Mononuclear cell (primary cell): Measurements from ENCODE around the gene CTNNA1. TPM values are rescaled to one million over a fixed set of nuclear protein-coding genes. Genes with fewer than 3 reads are reported as not detected.
"Not testable (repeated sequence)": the region's sequence is repeated elsewhere in the genome, so short reads cannot be mapped to it uniquely, and the experiment has no call there.

Experiments
- H3K27me3 ChIP-seq: 2 replicates; pipeline ENCODE4 v1.6.0; 2011; ENCODE audit warnings: low read length, control low read depth; ENCODE audit not compliant: insufficient read depth
- H3K4me1 ChIP-seq: 2 replicates; pipeline ENCODE4 v1.5.1; 2011; ENCODE audit warnings: mild to moderate bottlenecking, low read length, control low read depth; ENCODE audit not compliant: insufficient read depth
- H3K4me3 ChIP-seq: 2 replicates; pipeline ENCODE4 v1.5.1; 2011; ENCODE audit warnings: mild to moderate bottlenecking, low read length, moderate library complexity
- H3K9me3 ChIP-seq: 2 replicates; pipeline ENCODE4 v1.5.1; 2011; ENCODE audit warnings: low read depth, mild to moderate bottlenecking, control low read depth, low read length
- total RNA-seq: library from RNA; depleted of rRNA; stranded (reverse); fragments of >200 nt; gene quantifications from one replicate; pipeline ENCODE4 v1.2.3, GENCODE V29; 2012

Gene CTNNA1
- total RNA-seq, 1 donor = 67.2 TPM

DNA sequence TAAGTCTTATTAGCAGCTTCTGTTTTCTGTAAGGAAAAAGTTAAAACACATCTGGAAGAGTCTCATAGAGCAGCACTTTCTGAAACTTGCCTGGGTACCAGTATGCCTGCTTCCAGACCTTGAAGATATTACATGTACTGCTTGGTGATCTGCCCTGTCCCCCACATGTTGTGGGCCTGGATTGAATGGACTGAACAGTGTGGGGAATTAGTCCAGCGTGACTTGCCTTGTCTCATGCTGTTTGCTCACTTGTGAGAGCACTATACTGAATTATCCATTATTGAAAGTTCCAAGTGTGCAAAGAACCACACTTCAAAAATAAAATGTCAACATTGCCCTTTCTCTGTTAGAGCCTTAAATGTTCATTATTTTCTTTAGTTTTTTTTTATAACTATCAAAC, 8.9 kb downstream of the CTNNA1 start:
- Histone ChIP-seq H3K4me1 (peaks cover 3% of the 10 kb centered on the region), H3K4me3 (no peak overlapping the region), H3K27me3 (no peaks in the 10 kb centered on the region), H3K9me3 (no peaks in the 10 kb centered on the region)

DNA sequence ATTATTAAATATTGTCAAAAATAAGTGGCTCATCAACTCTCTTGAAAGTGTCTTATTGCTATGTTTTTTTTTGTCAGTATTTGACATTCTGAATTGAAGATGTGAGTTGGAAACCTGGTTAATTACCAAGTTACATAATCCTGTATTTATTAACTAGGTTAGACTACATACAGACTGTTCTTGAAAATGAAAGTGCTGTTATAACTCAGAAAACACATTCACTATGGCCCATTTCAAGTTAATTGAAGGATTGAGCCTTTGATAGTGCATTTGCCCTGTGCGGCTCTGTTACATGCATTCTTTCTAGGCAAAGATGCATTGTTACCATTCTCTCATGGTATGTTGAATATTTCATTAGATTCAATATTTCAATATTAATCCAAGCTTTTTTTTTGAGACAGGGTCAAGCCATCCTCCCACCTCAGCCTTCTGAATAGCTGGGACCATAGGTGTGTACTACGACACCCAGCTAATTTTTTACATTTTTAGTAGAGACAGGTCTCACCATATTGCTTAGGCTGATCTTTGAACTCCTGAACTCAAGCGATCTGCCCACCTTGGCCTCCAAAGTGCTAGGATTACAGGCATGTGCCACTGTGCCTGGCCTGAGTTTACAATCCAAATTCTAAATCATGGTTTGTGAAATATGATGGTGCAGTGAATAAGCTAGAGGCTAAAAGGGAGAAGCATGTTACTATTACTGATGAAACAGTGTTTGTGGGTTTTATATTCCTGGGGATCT, 10.0 kb downstream of the CTNNA1 start:
- no peak overlapping the region for H3K4me3 ChIP-seq
- peaks cover 3% of the 10 kb centered on the region for H3K4me1 ChIP-seq
- H3K27me3 ChIP-seq = no peaks in the 10 kb centered on the region

DNA sequence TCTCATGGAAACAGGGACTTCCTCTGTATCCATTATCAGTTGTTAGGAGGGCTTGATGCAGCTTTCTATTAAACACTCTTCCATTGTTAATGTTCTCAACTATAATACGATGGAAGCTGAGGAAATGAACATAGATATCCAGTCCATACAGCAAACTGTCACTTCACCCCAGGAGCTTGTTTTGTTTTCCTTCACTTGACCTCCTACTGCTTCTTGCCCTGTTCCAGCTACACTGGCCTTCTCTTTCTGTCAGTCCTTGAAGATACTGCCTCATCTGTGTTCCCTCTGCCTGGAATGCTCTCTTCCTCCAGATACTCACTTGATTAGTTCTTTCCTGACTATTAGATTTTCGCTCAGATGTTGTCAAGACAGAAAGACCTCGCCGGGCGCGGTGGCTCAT, 17.1 kb downstream of the CTNNA1 start:
- H3K27me3 ChIP-seq = no peaks in the 10 kb centered on the region
- H3K4me3 ChIP-seq = no peak overlapping the region
- no peaks in the 10 kb centered on the region for H3K4me1 ChIP-seq
- no peaks in the 10 kb centered on the region for H3K9me3 ChIP-seq

More for the DNA sequence above, 10.0 kb downstream of the CTNNA1 start:
- no peaks in the 10 kb centered on the region for H3K9me3 ChIP-seq

DNA sequence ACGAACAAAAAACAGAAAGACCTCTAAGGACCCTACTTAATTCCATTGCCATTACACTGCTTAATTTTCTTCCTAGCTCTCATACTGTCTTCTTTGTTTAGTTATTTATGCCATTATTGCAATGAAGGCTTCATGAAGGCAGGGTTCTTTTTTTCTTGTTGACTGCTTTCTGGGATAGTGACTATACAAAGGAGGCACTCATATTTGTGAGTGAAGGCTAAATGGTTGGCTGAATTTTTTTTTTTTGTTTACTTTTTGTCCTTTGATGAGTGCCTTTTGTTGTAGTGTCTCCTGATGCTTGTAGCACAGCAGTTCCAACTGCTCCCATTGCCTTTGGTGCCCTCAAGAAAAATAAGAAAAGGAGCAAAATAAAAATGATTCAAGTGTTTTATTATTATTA, 17.8 kb downstream of the CTNNA1 start:
- H3K4me1 ChIP-seq = no peaks in the 10 kb centered on the region
- H3K4me3 ChIP-seq = no peak overlapping the region
- no peaks in the 10 kb centered on the region for H3K27me3 ChIP-seq
- H3K9me3 ChIP-seq = no peaks in the 10 kb centered on the region

DNA sequence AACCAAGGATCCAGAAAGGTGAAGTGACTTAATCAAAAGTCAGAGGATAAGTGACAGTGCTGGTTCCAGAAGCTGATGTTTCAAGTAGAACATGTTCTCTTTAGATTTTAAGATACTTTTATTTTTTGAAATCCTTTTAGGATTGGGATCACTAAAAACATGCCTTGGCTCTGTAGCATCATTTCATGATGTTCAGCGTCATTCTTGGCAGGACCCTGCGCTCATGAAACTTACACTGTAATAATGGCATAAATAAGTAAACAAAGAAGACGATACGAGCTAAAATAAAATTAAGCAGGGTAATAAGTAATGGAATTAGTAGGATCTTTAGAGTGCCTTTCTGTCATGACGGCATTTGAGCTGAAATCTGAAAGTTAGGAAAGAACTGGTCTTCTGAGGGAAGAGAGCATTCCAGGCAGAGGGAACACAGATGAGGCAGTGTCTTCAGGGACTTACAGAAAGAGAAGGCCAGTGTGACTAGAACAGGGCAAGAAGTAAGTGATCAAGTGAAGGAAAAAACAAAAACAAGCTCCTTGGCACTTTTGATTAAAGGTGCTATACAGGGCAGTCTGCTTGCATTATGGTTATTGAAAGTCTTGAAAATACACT, 19.9 kb downstream of the CTNNA1 start:
- no peaks in the 10 kb centered on the region for H3K9me3 ChIP-seq
- no peaks in the 10 kb centered on the region for H3K4me1 ChIP-seq
- H3K27me3 ChIP-seq = no peaks in the 10 kb centered on the region
- no peak overlapping the region for H3K4me3 ChIP-seq

DNA sequence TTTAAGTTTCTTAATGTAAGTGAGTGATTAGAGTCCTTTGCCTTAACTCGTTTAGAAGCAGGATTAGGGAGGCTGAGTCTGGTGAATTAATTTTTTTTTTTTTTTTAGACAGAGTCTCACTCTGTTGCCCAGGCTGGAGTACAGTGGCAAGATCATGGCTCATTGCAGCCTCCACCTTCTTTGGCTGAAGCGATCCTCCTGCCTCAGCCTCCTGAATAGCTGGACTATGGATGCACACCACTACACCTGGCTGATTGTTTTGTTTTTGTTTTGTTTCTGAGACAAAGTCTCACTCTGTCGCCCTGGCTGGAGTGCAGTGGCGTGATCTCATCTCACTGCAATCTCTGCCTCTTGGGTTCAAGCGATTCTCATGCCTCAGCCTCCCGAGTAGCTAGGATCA, 20.4 kb downstream of the CTNNA1 start:
- not testable (repeated sequence) for H3K4me1 ChIP-seq, H3K9me3 ChIP-seq, H3K4me3 ChIP-seq, H3K27me3 ChIP-seq

DNA sequence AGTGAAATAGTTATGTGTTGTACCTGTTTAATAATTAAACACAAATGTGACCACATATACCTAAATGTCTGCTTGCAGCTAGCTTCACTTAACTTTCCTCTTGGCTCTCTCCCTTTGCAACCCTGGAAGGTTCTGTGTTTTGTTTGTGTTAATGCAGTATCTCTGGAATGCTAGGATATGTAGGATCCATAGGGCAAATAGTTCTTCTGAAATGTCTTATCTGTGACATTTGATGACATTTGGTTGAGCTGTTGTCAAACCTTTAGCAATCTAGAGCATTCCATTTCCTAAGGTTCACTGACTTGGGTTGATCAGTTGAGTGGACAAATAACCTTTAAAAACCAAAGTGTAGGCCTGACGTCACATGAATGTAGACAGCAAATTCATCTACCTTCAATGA, 21.8 kb downstream of the CTNNA1 start:
- no peak overlapping the region for H3K4me3 ChIP-seq
- H3K9me3 ChIP-seq = no peaks in the 10 kb centered on the region

DNA sequence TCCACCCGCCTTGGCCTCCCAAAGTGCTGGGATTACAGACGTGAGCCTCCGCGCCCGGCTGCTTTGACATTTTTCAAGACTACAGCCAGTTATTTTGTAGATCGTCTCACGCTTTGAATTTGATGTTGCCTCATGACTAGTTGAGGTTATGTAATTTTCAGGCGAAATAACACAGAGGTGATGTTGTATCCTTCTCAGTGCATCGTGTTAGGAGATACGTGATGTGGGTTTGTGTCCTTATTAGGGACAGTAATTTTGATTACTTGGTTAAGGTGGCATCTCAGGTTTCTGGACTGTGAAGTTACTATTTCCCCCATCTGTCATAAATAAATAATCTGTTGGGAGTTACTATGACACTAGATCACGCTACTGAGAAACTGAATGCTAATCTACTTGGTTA, 25.0 kb downstream of the CTNNA1 start:
- Histone ChIP-seq H3K4me1 (no peaks in the 10 kb centered on the region), H3K9me3 (no peaks in the 10 kb centered on the region), H3K4me3 (no peak overlapping the region), H3K27me3 (no peaks in the 10 kb centered on the region)

More for the DNA sequence above, 21.8 kb downstream of the CTNNA1 start:
- H3K4me1 ChIP-seq = no peaks in the 10 kb centered on the region
- H3K27me3 ChIP-seq = no peaks in the 10 kb centered on the region

DNA sequence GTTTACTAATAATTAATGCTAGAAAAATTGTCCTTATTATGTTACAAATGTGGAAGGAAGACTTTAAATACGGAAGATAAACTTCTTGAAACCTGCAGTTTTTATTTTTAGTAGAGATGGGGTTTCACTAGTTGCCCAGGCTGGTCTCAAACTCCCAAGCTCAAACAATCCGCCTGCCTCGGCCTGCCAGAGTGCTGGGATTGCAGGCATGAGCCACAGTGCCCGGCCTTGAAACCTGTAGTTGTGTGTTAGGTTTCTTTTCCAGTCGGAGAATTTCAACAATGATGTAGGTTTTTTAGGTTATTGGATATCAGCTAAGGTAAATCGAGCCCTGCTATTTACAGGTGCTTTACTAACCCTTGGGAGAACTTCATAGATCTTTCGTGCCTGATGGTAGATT, 30.8 kb downstream of the CTNNA1 start:
- Histone ChIP-seq H3K9me3 (no peaks in the 10 kb centered on the region), H3K27me3 (no peaks in the 10 kb centered on the region), H3K4me1 (no peaks in the 10 kb centered on the region), H3K4me3 (no peak overlapping the region)

DNA sequence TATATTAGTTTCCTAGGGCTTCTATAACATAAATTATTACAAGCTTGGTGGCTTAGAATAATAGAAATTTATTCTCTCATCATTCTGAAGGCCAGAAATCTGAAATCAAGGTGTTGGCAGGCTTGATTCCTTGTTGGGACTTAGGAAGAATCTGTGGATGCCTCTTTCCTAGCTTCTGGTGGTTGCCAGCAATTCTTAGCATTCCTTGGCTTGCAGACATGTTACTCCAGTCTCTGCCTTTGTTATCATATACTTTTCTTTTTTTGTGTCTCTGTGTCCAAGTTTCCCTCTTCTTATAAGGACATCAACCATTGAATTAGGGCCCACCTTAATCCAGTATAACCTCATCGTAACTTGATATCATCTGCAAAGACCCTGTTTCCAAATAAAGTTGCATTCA, 31.4 kb downstream of the CTNNA1 start:
- Histone ChIP-seq H3K27me3 (no peaks in the 10 kb centered on the region), H3K9me3 (no peaks in the 10 kb centered on the region), H3K4me1 (no peaks in the 10 kb centered on the region), H3K4me3 (no peak overlapping the region)

DNA sequence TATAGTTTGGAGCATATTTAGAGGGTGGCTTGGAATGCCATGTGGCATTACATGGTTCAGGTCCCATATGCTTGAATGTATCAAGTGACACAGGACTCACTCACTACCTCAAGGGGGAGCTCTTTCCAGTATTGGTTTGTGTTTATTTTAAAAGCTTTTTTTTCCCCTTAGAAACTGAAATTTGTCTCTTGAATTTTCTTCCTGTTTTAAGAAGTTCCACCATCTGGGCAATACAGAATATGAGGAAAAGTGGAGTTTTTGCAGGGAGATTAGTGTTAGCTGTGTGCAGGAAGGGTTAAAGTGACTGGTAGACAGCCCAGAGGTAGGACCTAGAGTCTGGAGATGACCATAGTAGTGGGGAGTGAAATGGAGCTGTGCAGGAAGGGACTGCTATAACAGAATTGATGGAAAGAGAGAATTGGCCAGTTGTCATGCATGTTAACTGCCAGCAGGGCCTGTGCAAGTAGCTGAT, 36.6 kb downstream of the CTNNA1 start:
- Histone ChIP-seq H3K4me3 (no peak overlapping the region), H3K27me3 (no peaks in the 10 kb centered on the region), H3K9me3 (no peaks in the 10 kb centered on the region), H3K4me1 (no peaks in the 10 kb centered on the region)

DNA sequence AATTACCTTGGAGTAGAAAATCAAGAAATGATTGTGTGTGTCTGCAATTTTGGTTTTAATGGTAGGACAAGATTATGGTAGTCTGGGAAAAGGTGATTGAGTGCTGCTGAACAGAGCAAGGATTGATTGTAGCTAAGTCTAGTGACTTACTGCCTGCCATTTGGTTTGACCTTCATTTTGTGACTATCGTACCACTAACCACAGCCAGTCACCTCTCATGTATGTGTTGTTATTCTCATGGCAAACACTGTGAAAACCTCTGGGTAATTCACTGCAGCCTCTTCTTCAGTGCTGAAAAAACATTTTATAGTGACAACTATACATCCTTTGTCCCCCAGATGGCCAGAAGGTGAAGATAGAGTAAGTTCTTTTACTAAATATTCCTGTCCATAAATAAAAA, 37.5 kb downstream of the CTNNA1 start:
- Histone ChIP-seq H3K4me3 (no peak overlapping the region), H3K9me3 (no peaks in the 10 kb centered on the region), H3K27me3 (no peaks in the 10 kb centered on the region), H3K4me1 (no peaks in the 10 kb centered on the region)

DNA sequence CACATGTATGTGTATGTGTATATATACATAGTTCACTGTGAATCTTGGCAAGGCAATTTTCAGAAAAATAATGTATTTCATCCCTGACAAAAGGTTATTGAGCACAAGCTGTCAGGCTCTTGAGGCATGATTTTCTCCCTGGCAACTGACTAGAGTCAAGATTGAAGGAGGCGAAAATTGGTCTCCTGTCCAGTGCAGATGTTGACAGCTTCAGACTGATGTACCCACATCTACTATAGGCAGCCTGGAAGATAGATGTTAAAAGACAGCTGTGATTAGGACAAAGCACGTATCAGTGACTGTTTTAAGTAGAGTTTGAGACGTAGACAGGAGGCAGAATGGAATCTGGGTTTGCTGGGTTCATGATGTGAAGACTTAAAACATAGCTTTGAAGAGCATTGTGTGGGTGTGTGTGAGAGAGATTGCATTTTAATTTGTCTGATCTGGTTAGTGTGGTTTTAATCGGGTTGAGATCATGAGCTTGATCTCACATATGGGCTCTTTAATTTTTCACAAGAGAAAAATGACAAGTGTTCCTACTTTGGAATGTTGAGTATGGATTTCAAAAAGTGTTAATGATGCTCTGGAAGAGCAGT, 39.1 kb downstream of the CTNNA1 start:
- H3K9me3 ChIP-seq = no peaks in the 10 kb centered on the region
- H3K27me3 ChIP-seq = no peaks in the 10 kb centered on the region
- H3K4me1 ChIP-seq = no peaks in the 10 kb centered on the region
- H3K4me3 ChIP-seq = no peak overlapping the region

DNA sequence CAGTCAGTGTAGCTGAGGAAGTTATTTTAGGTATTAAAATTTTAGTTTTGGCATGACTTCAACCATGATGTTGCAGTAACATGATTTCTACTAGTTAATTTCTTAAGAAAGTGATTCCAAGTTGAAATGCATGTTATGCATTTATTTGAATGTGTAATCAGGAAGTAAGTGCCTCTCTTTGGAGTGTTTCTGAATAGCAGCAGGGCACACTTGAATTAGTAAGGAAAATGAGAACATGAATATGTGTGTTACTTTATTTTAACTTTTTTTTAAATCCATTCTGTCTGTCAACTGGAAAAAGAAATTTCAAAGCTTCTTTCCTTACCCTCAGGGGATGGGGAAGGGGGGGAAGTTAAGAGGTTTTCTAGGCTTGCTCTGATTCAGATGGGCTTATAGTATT, 40.4 kb downstream of the CTNNA1 start:
- H3K9me3 ChIP-seq = no peaks in the 10 kb centered on the region
- no peaks in the 10 kb centered on the region for H3K27me3 ChIP-seq
- no peaks in the 10 kb centered on the region for H3K4me1 ChIP-seq
- no peak overlapping the region for H3K4me3 ChIP-seq

DNA sequence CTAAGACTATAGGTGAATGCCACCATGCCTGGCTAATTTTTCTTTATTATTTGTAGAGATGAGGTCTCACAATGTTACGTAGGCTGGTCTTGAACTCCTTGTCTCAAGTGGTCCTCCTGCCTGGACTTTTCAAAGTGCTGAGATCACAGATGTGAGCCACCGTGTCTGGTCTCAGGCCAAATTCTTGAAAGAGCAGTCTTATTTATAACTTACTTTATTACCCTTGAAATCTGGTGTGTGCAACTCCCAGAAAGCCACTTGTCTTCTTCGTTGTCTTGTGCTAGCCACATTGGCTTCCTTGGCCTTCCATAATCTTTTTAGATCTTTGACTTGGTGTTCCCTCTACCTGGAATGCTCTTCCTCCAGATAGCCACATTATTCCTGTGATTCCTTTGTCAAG, 50.1 kb downstream of the CTNNA1 start:
- Histone ChIP-seq H3K4me3 (no peak overlapping the region), H3K4me1 (peaks cover 5% of the 10 kb centered on the region), H3K9me3 (no peaks in the 10 kb centered on the region), H3K27me3 (no peaks in the 10 kb centered on the region)

DNA sequence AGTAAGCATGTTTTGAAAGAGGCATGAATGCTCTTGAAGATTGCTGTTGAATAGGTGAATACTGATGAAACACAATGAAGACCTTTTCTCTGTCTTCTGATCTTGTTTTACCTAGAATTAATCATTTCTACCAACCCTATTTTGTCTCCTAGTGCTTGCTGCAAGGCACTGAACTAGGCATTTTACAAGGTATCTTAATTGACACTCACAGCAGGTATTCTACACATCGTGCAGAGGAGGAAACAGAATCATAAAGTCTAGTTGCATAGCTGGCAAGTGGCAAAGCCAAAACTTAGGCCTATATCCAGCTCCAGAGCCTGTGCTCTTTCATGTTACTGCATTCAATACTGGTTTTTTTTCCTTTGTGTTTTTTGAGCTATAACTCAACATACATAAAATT, 50.7 kb downstream of the CTNNA1 start:
- Histone ChIP-seq H3K9me3 (no peaks in the 10 kb centered on the region), H3K4me3 (no peak overlapping the region), H3K27me3 (no peaks in the 10 kb centered on the region)

More for the DNA sequence above, 50.7 kb downstream of the CTNNA1 start:
- peaks cover 5% of the 10 kb centered on the region for H3K4me1 ChIP-seq
